Mucosa of stomach (tissue), 1 donor: Measurements from ENCODE around the gene SLC35E2B.

Experiments used
- H3K27me3 ChIP-seq: one replicate; pipeline ENCODE4 v1.7.0; 2013; ENCODE audit warnings: mild to moderate bottlenecking, low read length; ENCODE audit not compliant: control insufficient read depth, insufficient read depth
- H3K36me3 ChIP-seq: one replicate; pipeline ENCODE4 v1.7.0; 2013; ENCODE audit warnings: low read length; ENCODE audit not compliant: control insufficient read depth, insufficient read depth
- H3K4me1 ChIP-seq: one replicate; pipeline ENCODE4 v1.7.0; 2013; ENCODE audit warnings: mild to moderate bottlenecking, low read length; ENCODE audit not compliant: control insufficient read depth, insufficient read depth
- H3K4me3 ChIP-seq: one replicate; pipeline ENCODE4 v1.7.0; 2013; ENCODE audit warnings: low read length
- H3K9ac ChIP-seq: one replicate; pipeline ENCODE4 v1.7.0; 2013; ENCODE audit warnings: mild to moderate bottlenecking, low read length, moderate library complexity
- H3K9me3 ChIP-seq: one replicate; pipeline ENCODE4 v1.7.0; 2013; ENCODE audit warnings: mild to moderate bottlenecking, low read length, moderate library complexity; ENCODE audit not compliant: control insufficient read depth
- donor health status: Pancreatic carcinoma.

The SLC35E2B gene

DNA sequence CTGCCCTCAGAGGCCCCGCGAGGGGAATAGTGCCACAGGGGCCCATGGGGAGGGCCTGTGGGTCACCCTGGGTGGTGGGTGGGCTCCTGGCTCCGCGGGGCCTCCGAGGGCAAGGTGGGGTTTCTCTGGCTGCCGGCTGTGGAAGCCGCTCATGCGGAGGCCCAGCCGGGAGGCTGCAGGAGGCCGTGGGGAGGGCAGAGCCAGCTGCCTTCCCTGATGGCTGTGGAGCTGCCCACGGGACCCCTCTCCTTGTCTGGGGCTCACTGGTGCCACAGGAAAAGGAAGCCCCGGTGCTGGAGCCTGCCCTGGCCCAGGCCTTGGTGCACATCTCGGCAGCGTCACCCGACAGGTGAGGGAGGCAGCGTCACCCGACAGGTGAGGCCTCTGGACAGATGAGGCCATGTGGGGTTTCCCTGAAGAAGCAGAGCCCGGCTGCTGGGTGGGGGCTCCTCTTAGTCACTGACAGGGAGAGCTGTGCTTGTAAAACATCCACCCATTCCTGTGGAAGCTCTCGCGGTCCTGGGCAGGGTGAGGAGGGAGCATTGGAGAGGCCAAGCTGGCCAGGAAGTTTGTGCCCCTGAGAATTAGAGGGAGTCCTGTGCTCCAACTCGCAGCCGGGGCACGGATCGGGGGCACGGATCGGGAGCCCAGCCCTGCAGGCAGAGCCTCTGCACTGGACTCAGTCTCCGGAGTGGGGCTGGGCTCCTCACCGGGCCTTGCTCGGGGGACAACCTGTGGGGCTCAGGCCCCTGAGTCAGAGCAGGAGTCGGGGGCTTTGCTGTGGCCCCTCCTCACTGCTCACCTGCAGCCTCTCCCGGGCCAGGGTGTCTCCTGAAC is 71.2 kb downstream of the SLC35E2B start:
- Histone ChIP-seq H3K27me3 (no peaks in the 10 kb centered on the region), H3K9ac (no peak overlapping the region), H3K4me3 (no peak overlapping the region), H3K36me3 (no peaks in the 10 kb centered on the region), H3K9me3 (no peaks in the 10 kb centered on the region), H3K4me1 (peaks cover 12% of the 10 kb centered on the region)

DNA sequence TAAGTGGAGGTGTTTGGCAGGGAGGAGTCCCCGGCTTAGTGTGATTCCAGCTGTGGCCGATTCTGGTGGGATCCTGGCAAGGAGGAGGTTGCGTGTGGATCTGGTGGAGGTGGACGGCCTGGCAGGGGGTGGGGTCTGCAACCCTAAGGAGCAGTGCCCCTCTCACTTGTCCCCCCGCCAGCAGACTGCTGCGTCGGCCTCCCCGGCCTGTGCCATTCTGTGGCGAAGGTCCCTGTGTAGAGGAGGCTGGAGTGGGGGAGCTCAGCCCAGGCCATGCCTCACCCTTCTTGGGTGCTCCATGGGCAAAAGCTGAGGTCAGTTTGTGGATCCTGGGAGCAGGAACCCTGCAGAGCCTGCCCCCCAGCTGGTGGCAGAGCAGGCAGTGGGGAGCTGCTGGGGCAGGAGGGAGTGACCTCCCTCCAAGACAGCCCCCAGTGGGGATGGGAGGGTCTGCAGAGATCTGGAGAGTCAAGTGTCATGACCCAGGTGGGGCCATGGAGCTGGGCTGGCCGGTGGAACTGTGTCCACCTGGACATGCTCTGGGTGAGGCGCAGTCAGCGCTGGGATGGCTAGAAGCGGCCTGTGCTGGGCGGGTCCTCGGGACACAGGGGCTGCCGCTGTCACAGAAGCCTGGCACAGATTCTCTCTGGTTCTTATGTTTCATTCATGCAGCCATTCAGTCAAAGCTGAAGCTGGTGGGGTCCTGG is 72.0 kb downstream of the SLC35E2B start:
- H3K9me3 ChIP-seq: no peaks in the 10 kb centered on the region
- H3K4me1 ChIP-seq: peaks cover 13% of the 10 kb centered on the region
- H3K4me3 ChIP-seq: no peak overlapping the region
- no peaks in the 10 kb centered on the region for H3K36me3 ChIP-seq
- H3K9ac ChIP-seq: no peak overlapping the region
- no peaks in the 10 kb centered on the region for H3K27me3 ChIP-seq

DNA sequence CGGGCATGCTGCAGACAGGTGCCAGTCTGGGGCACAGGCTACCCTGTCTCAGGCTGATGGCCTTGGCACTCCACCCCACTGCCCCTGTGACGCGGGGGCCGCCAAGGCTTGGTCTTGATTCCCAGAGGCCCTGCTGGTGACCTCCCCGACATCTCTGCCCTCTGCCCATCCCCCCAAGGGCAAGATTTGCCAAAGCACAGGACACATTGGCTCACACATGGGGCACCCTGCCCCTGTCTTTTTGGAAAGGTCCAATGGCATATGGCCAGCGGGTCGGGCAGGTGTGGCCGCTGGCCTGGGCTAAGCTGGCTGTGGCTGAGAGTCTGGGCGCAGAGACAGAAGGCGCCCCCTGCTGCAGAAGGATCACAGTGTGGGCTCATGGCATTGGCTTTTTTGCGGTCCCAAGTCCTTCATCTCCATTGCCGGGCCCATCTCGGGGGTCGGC is 72.7 kb downstream of the SLC35E2B start:
- peaks cover 13% of the 10 kb centered on the region for H3K4me1 ChIP-seq
- H3K27me3 ChIP-seq: no peaks in the 10 kb centered on the region
- no peaks in the 10 kb centered on the region for H3K9me3 ChIP-seq
- no peak overlapping the region for H3K4me3 ChIP-seq
- no peak overlapping the region for H3K9ac ChIP-seq
- no peaks in the 10 kb centered on the region for H3K36me3 ChIP-seq

DNA sequence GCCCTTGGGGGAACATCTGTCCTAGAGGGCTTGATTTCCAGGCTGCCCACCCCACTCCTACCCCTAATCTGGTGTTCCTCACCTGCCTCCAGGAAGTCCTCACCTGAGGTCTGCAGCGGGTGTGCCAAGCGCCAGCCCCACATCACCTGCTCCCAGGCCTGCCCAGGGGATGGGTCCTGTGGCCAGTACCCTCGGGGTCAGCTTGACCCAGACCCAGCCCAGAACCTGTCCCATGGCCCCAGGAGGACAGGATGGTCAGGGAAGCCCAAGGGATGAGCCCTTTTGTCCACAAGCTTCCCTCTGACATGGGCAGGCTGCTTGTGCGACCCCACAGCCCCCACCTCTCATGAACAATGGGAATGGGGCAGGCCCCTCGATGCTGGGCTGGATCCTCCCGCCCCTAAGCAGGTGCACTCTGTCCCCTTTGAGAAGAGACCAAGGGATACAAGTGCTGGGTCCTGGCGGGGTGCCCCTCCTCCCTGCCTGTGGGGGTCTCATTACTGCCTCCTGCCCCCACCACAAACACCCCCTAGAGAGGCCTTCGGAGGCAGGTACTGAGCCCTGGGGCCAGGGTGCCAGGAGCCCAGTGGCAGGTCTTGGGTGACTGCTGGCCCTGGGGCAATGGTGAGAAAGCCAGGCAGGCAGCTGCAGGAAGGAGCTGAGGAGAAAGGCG is 74.1 kb downstream of the SLC35E2B start:
- H3K9ac ChIP-seq: no peak overlapping the region
- H3K27me3 ChIP-seq: no peaks in the 10 kb centered on the region
- no peaks in the 10 kb centered on the region for H3K36me3 ChIP-seq
- peaks cover 27% of the 10 kb centered on the region for H3K4me1 ChIP-seq
- H3K4me3 ChIP-seq: no peak overlapping the region
- no peaks in the 10 kb centered on the region for H3K9me3 ChIP-seq

DNA sequence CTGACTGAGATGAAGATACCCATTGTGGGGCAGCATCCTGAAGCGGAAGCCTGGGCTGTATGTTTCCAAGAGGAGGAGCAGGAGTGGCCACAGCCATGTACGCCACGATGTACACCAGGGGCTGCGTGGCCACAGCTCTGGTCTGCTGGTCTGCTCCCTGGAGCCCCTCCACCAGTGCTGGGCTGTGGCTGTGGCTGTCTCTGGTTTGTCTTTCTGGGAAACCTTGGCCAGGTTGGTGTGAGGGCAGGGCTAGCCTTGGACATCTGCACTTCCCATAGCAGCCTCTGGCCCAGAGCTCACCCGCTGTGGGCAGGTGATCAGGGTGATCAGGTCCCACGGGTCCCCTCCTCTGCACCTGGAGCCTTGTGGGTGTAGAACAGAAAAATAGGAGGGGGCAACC is 74.7 kb downstream of the SLC35E2B start:
- no peaks in the 10 kb centered on the region for H3K27me3 ChIP-seq
- H3K9me3 ChIP-seq: no peaks in the 10 kb centered on the region
- no peaks in the 10 kb centered on the region for H3K36me3 ChIP-seq
- no peak overlapping the region for H3K4me3 ChIP-seq
- peaks cover 27% of the 10 kb centered on the region for H3K4me1 ChIP-seq
- no peak overlapping the region for H3K9ac ChIP-seq

DNA sequence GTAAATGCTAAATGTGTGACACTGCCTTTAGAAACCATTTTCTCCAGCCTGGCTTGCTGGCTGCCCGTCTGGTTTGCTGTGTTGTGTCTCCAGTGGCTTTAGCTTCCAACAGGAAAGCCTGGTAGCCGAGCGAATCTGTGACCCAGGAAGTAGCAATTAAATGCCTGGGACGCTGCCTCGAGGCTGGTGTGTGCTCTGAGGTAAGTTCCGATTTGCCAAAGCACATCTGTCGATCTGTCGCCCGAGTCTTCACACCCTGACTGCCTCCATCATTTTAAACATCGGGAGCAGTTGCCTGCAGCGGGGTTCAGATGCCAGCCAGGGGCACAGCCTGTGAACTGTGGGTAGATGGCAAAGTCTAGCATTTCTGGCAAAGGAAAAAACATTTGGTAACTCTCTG is 75.1 kb downstream of the SLC35E2B start:
- Histone ChIP-seq H3K36me3 (no peaks in the 10 kb centered on the region), H3K4me1 (peaks cover 27% of the 10 kb centered on the region), H3K9ac (no peak overlapping the region), H3K9me3 (no peaks in the 10 kb centered on the region), H3K27me3 (no peaks in the 10 kb centered on the region), H3K4me3 (no peak overlapping the region)

DNA sequence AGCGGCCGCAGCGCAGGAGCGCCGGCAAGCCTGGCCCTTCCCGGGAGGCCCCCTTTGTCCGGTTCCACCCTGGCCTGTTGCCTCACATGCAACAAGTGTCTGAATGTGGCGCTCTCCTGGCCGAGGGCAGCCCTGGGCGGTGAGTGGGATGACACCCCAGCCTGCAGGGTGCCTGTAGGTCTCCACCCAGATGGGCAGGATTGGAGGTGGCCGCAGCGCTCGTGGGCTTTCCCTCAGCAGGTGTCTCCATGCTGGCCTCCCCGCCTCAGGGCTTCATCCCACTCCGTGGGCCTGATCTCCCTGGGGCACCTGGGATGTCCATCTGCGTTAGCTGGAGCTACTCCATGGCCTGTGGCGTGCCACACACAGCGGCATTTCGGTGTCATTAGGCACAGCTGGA is 75.8 kb downstream of the SLC35E2B start:
- H3K4me3 ChIP-seq: peak overlapping the region; percentile 36

DNA sequence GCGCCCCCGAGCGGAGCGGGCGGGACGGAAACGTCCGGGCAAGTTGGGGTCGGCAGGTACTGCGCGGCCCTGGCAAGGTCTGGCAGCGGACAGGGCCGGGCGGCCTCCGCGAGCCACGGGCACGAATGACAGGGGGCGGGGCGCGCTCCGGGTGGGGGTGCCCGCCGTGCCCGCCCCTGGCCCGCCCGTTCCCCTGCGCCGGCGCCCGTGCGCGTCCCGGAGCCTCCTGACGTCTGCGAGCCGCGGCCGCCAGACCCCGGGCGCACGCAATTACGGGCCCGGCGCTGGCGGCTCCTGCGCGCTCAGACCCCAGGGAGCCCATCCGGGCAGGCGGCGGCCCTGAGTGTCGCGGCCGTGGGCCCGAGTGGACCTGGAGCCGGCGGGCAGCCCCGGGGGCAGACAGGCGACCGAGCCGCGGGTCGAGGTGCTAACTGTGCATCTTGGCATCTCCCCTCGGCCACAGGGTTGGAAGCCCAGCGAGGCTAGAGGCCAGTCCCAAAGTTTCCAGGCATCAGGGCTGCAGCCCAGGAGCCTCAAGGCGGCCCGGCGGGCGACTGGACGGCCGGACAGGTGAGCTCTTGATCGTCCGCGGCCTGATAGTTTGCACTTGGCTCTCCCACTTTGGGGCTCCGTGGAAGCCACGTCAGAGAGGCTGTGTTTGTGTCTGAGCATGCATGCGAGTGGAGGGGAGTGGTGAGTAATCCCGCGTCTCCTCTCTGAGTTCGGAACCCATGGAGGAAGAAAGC is 76.4 kb downstream of the SLC35E2B start:
- peak overlapping the region; percentile 95 for H3K9ac ChIP-seq
- H3K4me3 ChIP-seq: peak overlapping the region; percentile 36
- no peaks in the 10 kb centered on the region for H3K27me3 ChIP-seq
- no peaks in the 10 kb centered on the region for H3K9me3 ChIP-seq
- no peaks in the 10 kb centered on the region for H3K36me3 ChIP-seq
- H3K4me1 ChIP-seq: peaks cover 27% of the 10 kb centered on the region

More for the DNA sequence above, 75.8 kb downstream of the SLC35E2B start:
- H3K9me3 ChIP-seq: no peaks in the 10 kb centered on the region
- H3K9ac ChIP-seq: peak overlapping the region; percentile 95
- peaks cover 27% of the 10 kb centered on the region for H3K4me1 ChIP-seq
- no peaks in the 10 kb centered on the region for H3K36me3 ChIP-seq
- no peaks in the 10 kb centered on the region for H3K27me3 ChIP-seq

DNA sequence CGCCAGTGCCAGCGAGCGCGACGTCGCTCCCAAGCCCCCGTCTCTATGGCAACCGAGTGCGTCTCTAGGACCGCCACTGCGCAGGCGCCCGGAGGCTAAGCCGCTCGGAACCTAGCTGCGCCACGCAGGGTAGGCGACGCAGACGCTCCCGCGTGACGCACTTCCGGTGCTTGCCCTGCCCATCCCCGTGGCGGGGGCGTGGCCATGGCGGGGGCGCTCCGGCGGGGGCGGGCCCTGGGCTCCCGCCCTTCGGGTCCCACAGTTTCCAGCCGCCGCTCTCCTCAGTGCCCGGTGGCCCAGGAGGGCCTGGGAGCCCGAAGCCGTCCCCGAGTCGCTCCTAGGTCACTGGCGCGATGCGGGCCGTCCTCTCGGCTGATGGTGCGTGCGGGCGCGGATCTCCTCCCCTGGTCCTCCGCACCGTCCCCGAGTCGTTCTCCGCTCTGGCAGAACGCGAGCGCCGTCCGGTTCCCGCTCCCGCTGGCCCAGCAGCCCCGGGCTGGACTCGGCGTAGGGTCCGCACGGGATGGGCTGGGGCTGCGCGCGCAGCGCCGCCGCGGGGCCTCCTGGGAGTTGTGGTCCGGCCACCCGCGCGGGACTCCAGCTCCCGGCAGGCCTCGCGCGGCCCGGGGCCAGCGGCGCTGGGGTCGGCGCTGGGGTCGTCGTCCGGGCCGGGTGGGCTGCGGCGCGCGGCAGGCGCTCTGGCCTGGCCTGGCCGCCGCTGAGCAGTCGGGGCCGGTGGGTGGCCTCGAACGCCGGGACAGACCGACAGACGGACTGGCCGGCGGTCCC is 77.1 kb downstream of the SLC35E2B start, which contains the start of gene MIB2:
Gene MIB2 (plus strand): TSS at position 245 of the 789 bp plus-strand sequence. CDS start 7,953 bp downstream, outside the sequence.
- Histone ChIP-seq H3K4me3 (peak within 1 kb of the TSS; percentile 74), H3K9ac (peak within 1 kb of the TSS; percentile 95), H3K36me3 (no peaks in the 10 kb centered on the region), H3K9me3 (no peaks in the 10 kb centered on the region), H3K4me1 (peaks cover 27% of the 10 kb centered on the region), H3K27me3 (no peaks in the 10 kb centered on the region)

DNA sequence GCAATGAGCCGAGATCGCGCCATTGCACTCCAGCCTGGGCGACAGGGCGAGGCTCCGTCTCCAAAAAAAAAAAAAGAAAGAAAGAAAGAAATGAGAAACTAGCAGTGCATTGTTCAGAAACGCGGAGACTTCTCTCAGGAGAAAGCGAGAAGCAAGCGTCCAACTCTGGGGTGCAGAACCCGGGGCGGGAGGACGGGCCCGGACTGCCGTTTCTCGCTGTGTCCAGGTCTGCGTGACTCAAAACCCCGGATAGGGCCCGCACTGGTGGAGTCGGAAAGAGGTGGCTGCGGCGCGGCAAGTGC is 77.7 kb downstream of the SLC35E2B start:
- H3K9ac ChIP-seq: peak overlapping the region; percentile 95
- H3K4me1 ChIP-seq: peaks cover 27% of the 10 kb centered on the region
- H3K27me3 ChIP-seq: no peaks in the 10 kb centered on the region
- H3K4me3 ChIP-seq: peak overlapping the region; percentile 74
- no peaks in the 10 kb centered on the region for H3K36me3 ChIP-seq
- H3K9me3 ChIP-seq: no peaks in the 10 kb centered on the region
